Medulla oblongata (tissue), 1 donor: Measurements from ENCODE around the gene RABL3.
"Not testable (repeated sequence)": the region's sequence is repeated elsewhere in the genome, so short reads cannot be mapped to it uniquely, and the experiment has no call there.

Source experiments
- DNase-seq: peaks from one replicate; pipeline ENCODE4 v3.0.0-alpha.2; 2015; ENCODE audit errors: extremely low spot score

RABL3 gene

DNA sequence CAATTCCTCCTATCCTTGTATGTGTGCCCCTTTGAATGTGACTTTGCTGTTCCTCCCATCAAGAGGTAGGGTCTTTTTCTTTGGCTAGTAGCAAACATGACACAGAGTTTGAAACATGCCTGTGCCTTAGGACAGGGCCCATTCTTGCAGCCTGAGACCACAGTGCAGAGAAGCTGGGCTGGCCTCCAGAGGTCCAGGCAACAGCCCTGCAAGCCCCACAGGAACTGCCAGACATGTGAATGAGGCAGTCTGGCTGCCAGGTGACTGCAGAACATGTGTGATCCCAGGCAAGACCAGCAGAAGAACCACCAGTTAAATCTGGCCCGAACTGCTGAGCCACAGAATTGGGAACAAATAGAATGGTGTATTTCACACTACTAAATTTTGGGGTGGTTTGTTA is 59.1 kb downstream of the RABL3 start:
- DNase-seq: no peak

DNA sequence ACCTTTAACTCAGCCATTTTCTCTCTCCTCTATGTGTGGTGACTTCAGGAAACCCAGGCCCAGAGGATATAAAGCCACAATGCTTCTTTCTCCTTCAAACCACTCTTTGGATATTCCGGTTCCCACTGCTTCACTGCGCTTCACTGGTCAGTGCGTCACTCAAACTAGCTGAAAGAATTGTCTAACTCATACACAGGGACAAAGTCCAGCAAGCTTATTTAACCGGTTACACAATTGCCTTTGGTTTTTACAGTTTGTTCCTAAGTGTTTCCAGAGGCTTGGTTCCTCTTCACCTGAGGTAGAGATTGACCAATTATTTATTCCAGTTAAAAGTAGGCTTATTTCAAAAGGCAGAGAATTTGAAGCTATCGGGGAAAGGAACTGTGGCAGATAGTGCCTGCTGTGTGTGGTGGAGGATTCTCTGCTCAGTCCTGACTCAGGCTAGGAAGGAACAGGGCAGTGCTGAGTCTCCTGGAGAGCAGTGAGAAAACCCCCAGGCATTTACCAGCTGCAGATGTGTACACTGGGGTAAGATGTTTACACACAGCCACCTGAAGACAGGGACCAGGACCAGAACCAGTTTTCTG is 60.1 kb downstream of the RABL3 start, which contains the start of gene HGD:
TSS of gene HGD (minus strand) at position 145 of the 587 bp plus-strand sequence. CDS start at position 17, 128 bp downstream.
- no peak for DNase-seq

DNA sequence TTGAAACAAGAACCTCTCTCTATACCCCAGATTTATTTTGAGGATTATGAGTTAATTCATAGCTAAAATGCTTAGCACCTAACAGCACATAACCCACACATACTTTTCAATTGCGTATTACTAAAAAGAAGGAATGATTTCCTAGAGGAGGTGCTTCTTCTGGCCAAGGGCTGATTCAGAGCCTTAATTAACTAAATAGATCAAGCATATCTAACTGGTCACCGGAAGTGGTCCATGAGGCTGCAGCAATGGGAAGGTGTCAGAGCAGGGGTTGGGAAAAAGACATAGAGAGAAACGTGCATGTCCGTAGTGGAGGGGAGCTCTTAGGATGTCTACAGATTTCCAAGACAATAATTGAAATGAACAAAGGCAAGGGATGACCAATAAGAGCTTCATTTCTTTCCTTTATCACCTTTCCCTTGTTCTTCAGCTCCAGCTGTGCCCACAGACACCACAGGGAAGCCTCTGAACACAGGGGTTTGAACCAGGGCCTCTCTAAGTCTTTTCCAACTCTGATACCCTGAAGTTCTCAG is 60.7 kb downstream of the RABL3 start:
- no peak for DNase-seq

DNA sequence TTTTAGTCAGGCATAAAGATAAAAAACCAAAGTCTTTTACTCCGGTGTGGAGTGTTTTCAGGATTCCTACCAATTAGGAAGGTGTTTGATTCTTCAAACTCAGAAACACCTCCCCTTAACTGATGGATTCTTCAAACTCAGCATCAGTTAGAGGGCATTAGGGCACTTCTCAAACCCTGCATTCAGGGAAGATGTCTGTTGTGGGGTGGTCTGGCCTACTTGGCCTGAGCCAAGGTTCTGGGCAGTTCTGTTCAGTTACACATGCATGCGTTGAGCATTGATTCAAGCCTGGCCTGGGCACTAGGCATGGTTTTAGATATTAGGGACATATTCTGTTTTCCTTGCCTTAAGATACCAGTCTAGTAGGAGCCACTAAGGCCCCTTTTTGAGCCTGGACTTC is 61.3 kb downstream of the RABL3 start:
- no peak for DNase-seq

DNA sequence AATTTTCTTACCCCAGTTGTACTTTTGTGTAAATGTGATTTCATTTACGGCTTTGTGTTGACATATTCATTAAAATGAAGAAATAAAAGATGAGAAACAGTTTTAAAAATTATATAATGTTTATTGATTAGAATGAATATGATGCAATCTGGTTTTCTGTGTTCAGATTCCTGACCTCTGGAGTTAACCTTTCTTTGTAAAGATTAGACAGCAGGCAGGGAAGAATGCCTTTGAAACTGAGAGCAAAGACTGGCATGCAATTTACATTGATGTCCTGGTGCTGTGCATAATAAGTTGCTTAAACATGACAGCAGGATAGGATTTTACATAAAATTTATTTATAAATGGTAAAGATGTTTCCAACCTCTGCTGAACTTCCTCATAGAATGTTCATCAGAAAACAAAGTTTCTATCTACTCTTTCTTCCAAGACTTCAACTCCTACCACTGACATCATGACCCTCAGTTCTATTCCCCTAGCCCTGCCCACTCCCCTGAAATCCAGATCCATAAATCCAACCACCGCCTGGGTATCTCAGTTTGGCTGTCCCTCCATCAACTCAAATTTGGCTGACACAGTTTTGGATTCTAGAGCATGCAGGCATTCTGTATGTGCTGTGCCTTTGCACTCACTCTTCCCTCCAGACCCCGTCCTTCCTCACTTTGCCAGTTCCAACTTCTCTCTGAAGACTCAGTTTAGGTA is 62.0 kb downstream of the RABL3 start:
- DNase-seq: no peak

DNA sequence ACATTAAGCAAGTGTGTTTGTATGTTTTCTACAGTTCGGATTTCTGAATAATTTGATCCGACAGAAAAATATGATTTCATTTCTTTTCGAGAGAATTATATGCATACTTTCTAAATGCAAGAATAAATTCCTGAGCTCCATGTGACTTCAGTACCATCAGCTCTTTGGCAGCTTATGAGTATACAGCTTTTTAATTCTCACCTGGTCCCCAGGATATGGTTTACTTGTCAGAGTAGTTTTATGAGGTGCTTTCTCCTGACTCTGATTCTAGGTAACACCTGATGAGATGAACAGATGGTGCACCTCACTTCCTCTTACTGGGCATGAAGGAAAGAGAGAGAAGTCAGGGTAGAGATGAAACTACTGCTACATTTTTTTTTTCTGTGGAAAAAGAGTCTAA is 63.3 kb downstream of the RABL3 start:
- no peak for DNase-seq

DNA sequence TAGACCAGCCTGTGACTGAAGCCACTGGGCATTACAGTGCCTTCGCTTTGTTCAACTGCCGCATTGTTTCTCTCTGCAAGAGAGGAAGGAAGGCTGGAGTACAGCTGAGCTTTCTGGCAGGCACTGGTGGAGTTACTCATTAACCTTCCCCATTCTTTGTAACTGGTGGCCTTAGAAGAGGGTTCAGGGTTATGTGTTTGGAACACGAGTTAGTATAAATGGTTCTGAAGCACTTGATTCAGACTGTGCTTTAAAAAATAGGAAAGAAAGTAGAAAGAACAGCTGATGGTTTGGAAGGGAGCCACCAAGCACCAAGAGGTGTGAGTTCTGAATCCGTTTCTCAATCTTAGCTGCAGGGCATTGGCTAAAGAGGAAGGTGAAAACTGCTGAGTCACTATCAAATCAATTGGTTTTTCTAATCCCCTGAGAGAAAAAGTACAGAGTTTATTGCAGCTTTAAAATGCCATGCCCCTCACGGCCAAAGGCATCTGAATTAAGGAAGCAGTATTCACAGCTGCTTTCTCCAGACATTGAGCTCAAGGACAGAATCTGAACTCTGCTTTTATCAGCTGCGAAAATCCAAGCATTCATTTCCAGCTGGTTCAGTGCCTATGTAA is 63.9 kb downstream of the RABL3 start:
- peak; percentile 91 for DNase-seq

DNA sequence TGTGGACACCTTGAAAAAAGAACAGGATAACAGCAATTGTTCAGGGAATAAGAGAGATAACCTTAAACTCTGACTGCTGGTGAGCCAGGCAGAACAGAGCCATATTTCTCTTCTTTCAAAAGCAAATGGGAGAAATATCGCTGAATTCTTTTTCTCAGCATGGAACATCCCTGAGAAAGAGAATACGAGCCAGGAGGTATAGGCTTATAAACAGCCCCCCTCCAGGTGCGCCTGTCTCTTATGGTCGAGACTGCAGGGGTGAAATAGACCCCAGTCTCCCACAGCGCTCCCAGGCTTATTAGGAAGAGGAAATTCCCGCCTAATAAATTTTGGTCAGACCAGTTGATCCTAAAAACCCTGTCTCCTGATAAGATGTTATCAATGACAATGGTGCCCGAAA is 65.1 kb downstream of the RABL3 start:
- DNase-seq: not testable (repeated sequence)

DNA sequence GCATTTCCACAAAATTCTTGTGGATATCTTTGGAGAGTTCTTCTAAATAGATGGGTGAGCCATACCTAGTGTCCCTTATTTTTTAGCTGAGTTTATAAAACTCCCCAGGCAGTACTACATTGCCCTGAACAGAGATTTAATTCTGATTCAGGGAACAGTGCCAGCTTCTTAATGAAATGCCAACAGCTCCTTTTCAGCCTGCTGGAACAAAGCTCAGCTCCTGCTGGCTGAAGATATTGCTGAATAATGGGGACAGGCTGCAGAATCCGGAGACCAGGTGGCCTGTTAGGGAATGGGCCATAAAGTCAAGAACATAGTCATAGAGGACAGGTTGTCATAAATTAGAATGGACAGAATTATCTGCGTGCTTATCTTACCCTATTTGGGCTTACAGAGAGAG is 69.2 kb downstream of the RABL3 start:
- peak; percentile 62 for DNase-seq

DNA sequence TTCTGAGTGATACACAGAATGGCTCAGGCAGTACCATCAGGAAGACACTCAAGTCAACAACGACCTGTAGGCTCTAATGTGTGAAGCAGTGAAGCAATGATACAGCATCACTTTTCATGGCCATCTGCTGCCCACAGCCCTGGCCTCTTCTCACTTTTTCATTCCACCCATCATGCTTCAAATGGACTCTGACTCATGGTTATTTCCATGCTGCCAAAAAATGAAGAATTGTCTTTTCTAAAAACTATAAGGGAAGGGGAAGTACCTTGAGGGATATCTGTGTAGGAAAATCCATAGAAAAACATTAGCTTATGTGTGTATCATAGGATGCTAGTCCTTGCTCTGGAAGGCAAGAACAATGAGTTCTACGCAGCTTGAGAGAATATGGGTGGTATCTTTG is 71.7 kb downstream of the RABL3 start:
- DNase-seq: no peak

DNA sequence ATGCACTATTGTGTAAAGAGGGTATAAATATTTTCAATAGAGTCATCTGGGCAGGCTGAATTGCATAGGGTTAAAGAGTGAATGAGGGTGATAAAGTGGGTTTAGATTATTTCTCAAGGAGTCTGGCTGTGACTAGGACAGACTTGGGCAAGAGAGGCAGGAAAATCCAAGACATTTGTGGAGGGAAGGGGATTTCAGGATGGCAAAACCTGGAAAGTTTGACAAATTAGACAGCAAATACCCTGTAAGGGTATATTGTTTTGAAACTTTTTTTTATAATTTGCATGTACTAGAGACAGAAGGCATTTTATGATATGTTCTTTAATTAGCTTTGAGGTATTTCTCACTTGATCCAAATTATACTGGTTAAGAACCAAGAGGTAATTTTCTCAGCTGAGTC is 77.4 kb downstream of the RABL3 start:
- no peak for DNase-seq

DNA sequence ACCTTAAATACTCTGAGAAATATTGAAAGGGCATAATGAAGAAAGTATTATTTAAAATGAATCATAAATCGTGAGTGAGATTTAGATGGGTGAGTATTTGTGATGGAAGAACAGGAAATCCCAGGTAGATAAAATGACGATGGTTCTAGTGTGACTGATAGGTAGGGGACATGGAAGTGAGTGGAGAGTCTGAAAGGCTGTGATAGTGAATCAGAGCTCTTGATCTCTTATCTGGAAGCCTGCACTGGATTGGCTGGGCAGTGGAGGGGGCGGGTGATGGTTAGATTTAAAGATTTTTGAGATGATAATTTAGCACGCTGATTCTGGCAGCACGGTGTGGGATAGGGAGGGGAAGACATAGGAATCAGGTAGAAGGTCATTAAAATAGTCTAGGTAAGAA is 80.4 kb downstream of the RABL3 start:
- no peak for DNase-seq

DNA sequence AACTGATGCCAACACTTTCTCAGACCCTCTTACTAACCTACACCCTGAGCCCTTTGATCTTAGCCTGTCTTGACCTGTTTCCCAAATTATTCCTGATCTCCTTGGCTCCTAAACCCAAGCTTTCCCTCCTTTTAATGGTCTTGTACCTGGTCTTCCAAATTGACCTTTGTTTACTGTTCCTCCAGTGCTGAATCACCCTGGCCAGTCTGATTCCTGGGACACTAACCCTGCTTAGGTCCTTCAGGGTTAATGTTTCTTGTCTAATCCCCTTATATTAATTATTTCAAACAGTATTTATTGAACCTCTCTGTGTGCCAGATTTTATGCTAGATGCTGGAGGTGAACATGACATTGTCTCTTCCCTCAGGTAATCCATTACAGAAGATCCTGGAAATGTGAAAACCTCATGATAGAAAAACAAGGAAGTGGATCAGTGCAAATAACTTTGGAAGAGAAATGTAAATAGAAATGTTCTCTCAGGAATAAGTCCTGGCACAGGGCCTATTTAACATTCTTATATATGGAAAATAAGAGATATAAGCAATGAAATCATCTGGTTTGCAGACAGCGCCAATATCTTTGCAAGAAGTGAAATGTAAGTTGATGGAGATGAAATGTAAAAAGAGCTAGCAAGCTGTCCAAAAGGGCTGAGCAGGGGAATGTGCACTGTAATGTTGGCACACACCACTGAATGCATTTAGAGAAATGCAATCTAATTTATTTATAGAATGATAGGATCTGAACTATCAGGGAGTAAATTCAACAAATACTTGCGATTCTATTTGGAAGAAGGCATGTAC is 81.0 kb downstream of the RABL3 start:
- no peak for DNase-seq

DNA sequence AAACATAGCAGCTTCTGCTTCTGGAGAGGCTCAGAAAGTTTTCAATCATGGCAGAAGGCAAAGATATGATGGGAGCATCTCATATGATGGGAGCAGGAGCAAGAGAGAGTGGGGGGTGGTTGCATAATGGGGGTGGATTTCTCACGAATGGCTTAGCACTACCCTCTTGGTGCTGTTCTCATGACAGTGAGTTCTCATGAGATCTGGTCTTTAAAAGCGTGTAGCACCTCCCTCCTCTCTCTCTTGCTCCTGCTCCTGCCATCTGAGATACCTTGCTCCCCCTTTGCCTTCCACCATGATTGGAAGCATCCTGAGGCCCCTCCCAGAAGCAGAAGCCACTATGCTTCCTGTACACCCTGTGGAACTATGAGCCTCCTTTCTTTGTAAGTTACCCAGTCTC is 82.5 kb downstream of the RABL3 start:
- DNase-seq: no peak

DNA sequence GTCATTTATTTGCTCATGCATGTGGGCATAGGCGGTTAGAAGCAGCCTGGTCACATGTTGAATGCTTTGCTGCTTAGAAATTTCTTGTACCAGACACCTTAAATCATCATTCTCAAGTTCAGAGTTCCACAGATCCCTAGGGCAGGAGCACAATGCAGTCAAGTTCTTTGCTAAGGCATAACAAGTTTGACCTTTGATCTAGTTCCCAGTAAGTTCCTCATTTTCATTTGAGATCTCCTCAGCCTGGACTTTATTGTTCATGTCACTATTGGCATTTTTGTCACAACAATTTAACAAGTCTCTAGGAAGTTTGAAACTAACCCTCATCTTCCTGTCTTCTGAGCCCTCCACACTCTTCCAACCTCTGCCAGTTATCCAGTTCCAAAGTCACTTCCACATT is 83.0 kb downstream of the RABL3 start:
- no peak for DNase-seq

DNA sequence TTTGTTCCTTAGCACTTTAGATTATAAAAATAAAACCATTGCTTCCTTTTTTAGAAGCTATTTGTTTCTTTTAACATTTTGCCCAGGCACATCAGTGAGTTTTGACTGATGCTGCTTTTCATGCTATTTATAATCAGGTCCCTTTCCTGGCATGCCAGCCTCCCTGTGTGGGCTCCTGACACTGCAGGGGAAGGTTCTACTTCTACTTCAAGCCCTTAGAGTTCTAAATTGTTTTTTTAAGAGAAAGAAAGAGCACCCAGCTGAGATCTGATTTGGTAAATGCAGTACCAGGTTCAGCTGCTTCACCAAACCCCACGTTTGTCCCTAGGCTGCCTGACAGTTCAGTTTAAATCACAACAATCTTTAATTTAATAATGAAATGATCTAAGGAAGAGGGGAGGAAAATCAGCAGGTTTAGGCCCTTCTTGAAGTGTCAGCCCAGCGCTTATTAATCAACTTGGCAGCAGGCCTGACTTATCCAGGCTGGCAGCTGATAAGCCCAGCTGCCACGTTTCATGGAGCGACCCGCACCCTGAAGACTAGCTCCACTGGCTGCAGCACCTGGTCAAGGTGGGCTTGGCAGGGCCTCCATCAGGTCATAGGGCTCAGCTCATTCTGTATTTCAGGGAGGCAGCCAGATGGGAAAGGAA is 89.3 kb downstream of the RABL3 start:
- DNase-seq: no peak

DNA sequence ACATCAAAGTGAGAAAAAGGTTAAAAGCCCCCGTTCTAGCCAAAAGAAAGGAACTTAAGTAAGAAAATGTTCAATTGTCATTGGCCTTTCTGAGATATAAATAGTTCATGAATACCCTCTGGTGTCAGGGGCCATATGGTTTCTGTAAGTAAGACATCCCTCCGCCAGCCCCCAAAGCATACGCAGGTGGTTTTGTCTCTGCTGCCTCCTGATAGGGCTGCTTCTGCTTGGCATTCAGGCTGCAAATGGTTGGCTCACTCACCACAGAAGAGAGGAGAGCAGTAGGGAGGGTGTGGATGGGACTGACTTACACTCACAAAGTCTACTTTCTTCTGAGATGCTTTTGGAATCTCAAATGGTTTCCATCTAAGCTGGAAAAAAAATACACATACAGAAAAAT is 90.0 kb downstream of the RABL3 start:
- no peak for DNase-seq

DNA sequence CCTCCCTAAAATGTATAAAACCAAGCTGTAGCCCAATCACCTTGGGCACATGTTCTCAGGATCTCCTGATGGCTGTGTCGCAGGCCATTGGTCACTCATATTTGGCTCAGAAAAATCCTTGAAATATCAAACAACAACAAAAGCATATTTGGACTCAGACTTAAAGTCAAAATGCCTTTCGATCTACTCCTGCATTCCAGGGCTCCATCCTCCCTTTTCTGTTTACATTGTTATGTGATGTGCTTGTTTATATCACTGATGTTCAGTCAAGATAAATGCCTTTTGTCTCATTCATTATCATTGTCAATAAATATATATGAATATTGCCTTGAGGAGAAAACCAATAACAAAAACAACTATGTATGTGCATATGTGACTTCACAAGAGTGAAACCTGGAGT is 92.0 kb downstream of the RABL3 start:
- no peak for DNase-seq

DNA sequence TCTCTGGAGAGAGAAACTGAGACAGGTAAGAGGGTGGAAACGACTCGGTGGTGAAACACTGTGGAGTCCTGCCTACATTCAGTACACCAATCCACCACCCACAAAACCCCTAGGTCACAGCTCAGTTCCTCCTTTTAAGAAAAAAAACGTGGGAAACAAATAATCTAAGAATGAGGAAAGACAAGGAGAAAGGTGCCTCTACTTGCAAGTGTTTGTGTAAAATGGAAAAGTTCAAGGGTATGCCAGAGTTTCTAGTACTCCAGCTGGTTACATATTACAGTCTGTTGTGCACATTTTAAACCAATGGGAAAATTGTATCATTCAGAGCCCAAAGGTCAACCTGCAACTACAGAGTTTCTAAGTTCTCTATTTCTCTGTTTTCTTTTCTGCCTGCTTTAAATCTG is 92.5 kb downstream of the RABL3 start:
- DNase-seq: no peak

DNA sequence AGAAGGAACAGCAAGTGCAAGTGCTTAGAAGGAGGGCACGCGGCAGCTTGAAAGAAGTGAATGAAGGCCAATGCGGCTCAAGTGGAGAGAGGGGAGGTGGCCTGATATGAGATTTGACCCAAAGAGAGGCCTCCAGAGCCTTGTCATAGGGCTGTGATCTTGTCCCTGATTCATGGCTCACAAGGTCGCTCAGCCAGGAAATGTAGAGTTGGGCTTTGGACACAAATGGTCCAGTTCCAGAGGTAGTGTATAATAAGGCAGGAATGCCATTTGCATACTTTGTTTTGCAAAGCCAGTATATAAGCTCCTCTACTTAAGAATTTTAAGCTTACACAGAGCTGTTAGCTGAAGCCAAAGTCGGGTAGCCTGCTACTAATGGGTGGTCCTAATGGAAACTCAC is 94.0 kb downstream of the RABL3 start:
- DNase-seq: no peak

DNA sequence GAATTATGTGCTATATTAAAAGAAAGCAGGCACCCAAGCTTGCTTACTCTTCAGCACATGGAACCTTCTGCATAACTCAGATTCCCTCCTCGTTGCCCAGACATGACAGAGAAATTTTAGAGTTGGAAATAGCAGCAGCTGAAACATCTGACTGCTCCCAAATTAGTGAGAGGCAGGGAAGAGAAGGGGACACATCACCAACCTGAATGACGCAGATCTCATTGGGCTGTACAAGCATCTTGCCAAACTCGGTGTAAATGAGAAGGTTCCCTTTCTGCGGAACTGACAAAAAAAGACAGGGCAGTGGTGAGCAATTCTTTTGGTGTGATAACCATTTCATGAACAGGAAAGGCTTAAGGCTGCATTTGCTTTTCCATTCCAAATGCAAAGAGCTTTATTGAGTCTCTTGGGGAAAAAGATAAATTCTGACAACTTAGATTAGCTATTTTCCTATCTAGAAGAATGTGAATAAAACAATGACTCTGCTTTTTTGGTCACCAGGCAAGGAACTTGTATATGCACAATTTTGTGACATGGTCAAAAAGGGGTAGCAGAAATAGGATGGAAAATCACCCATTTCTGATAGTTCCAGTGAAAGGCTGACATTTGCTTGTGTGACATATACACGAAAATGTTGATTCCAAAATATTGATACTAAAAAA is 95.4 kb downstream of the RABL3 start:
- no peak for DNase-seq
